Stimulated activated CD8-positive, alpha-beta memory T cell treated with anti-CD3 and anti-CD28 coated beads, Interleukin-15, amount 100 ng/mL, for 1 hour (primary cell): ENCODE data around the gene COMMD1.
"Not testable (repeated sequence)": the region's sequence is repeated elsewhere in the genome, so short reads cannot be mapped to it uniquely, and the experiment has no call there.

ENCODE experiments used
- DNase-seq: peaks from one replicate; pipeline ENCODE4 v3.0.0-alpha.2; 2020; ENCODE audit warnings: low read depth

The COMMD1 gene

DNA sequence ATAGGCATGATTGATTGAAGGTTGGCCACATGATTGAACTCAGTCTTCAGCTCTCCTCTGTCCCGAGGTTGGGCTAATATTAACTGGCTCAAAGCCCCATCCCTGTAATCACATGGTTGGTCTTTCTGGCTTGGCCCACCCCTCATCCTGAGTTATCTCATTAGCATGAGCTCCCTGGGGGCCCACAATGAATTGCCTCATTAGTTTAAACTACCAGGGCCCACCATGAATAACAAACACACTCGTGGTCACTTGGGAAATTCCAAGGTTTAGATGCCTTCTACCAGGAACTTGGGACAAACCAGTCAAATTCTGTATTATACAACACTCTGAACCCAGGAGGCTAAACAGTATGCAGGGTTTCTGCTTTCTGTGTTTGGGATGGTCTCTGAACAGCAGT, 168.8 kb downstream of the COMMD1 start:
- DNase-seq: no peak

DNA sequence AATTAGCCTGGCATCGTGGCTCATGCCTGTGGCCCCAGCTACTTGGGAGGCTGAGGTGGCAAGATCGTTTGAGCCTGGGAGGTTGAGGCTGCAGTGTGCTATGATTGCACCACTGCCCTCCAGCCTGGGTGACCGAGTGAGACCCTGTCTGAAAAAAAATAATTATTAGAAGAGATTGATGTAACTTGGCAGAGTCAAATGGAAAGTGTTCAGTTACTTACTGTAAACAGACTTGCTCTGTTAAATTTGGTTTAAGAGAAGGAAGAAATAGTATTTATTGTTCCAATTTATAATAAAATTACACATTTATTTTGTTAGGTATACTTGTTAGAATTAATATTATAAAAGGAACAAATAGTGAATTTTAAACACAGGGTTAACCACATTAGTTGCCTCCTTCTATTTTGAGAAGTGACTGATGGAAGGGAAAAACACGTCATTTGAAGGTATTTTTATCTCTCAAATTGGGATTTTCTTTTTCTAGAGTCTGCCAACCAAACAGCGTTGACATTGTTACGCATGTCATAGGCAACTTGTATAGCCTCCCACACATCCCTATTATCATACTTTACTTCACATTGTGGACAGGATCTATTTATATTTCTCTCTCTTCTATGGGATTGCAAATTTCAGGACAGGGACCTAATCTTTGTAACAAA, 171.6 kb downstream of the COMMD1 start:
- no peak for DNase-seq

DNA sequence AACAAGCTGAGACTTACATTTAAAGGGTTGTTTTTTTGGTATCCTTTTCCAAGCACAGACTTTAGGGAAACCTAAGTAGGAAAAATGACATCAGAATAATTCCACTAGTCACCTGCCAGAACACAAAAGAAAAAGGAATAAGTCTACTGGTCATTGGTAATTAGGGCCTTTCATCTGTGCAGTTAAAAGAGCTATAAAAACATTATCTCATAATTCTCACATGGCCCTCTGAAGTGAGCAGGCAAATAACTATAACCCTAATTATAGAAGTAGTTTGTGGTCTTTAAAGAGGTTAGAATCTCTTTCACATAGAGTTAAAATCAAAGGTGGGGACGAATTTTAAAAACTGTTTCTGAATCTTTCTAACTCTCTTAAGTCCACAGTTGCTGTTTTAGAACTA, 179.3 kb downstream of the COMMD1 start:
- no peak for DNase-seq

DNA sequence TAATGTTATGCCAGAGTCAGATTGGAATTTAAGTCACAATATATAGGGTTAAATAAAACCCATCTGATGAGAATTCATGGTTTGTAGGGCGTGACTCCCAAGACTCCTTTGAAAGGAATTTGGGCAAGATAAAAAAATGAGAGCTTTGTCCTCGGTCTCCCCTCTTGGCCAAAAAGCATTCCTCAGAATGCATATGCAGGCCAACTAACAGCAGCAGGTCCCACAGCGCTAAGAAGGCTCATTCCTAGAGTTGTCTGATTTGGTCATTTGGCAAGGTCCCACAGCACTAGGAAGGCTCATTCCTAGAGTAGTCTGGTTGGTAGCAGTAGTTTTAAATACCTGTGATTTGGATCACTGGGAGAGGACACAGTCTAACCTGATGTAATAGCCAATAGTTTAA, 184.2 kb downstream of the COMMD1 start:
- DNase-seq: no peak

DNA sequence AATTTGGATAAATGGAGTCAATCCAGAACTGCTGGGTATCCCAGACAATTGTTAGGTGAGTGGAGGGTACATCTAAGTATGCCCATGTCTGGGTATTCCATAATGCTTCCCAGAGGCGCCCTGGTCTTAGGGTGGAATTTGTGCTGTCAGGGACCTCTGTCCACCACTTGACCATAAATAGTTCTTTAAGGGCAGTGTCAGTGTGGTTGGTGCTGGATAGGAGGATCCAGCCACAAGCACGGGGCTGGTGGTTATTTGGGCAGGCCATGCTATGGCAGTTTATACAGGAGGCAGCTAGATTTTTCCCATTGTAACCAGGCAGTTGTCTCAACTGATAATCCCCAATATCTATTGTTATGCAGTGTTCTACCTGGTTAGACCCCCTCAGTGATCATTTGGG, 186.0 kb downstream of the COMMD1 start:
- no peak for DNase-seq

DNA sequence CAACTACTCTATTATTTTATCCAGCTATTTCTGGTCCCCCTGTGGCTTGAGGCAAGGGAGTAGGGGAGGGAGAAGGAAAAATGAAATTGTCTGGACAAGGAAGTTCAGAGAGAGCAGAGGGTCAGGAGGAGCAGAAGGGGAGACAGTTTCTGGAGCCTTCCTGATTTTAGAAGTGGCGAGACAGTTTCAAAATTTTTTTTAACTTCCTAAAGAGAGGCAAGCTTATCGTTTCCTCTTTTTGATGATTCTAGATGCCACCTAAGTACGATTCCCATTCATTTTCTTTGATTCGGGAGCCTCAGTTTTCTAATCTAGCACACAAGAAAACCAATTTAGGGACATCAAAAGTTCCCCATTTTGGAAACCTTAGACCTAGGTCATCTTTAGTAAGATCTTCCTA, 193.6 kb downstream of the COMMD1 start:
- no peak for DNase-seq

DNA sequence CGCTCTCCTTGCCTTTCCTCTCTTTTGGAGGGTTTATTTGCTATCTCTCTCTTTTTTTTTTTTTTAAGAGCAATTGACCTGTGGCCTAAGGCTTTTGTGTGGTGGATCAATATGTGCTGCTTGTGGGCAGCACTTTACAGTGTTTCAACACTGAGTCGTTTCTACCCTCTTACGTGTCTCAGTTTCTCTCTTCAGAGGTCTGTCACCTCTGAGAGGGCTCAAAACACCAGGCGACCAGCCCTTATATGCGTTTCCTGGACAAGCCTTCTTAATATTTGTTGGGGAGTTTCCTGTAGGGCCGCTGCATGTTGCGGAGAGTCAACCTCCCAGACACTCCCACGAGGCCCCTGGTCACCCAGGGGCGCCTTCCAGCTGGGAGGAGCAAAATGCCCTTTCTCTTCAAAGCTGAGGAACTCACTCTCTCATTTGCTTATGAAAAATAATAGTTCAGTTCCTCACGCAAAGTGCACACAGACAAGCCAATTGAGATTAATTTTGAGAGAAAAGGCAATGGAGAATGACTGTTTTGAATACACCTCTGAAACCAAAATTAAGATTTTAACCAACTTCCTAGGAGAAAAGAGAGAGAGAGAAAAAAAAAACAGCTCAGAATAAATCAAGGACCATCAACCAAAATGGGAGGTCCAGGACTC, 194.2 kb downstream of the COMMD1 start:
- no peak for DNase-seq

DNA sequence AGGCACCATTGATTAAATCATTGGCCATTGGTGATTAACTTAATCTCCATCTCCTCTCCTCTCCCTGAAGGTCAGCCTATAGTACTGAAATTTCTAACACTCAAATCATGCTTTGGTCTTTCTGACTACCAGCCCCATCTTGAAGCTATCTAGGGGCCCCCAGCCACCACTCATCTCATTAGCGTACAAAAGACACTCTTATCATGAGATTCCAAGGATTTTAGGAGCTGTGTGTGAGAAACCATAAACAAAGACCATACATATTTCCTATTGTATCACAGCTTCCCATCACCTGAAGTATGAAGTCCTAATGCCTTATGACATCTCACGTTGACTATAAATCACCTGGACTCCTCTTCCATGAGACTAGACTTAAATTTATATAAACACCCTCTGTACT, 196.4 kb downstream of the COMMD1 start:
- DNase-seq: no peak

DNA sequence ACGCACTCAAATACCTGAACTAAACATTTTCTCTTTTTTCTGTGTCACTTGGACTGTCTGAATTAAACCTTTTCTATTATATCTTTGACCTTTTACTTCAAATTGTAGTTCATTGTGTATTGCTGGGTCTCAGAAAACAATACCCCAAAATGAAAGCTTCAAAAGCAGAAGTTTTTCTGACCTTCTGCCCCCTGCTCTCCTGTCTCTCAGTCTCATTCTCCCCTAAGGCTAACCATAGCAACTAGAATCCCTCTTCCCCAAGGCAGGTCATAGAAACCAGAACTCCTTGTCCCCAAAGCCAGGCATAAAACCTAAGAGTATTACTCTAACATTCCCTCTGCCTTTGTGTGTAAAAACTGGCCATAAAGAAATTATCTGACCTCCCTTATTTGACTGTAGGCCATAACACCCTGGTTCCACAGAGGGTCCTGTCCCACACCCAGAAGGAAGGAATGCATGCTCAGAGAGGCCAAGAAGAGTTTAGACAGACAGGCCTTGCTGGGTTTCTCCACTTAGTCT, 197.0 kb downstream of the COMMD1 start:
- DNase-seq: no peak

DNA sequence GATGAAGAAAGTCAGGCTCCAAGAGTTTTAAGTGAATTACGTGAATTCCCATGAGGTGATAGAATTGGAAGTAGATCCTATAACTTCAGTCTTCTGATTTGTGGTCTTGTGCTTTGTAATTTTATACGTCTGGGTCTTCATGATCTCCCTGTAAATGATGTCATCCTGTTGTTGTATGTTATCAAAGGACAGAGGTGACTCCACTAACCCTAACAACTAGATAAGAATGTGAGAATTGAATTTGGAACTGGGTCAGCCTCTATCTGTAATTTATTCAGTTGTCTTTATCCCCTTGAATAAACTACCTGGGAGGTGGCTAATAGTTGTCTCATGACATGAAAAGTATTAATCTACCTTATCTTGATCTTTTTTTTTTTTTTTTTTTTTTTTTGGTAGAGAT, 204.1 kb downstream of the COMMD1 start:
- no peak for DNase-seq

DNA sequence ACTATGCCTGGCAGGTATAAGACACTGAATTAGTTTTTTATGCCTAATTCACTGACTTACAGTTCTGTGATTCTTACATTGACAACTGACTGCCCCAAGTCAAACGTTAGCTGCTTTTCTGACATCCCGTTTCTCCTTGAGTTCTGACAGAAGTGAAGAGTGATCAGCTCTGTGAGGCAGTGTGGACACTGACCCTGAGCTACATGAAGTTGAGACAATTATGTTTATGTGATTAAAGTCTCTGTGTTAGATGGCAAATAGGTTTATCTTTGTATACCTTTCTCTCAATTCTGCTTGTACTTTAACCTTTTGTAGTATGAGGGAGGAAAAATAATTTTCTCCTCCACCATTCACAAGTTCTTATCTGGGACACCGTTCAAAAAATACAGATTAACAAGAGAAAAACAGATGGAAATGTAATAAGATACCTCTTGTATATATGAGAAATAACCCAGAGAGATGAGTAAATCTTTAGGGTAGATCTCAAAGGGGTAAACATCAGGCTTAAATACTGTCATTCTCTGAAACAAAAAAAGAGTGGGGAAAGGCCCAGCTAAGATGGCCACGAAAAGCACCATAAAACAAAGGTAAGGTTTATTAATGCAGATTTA, 205.0 kb downstream of the COMMD1 start:
- DNase-seq: no peak

DNA sequence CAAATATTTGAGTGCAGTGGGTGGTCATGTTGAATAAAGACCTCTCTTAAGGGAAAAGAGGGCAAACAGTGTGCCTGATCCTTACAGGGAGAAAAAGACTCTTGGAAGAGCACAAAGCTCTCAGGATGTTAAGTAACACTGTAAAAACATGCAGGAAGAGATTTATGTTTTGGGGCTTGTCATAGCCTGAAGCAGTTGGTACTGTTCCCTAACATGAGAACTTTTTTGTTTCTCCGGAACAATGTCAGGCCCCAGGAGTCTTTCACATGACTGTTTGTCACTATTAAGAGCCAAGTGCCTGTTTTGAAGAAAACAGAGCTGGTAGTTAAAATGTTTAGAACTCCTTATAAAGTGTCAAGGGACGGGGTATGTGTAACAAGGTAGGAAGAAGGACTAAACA, 206.7 kb downstream of the COMMD1 start:
- no peak for DNase-seq

DNA sequence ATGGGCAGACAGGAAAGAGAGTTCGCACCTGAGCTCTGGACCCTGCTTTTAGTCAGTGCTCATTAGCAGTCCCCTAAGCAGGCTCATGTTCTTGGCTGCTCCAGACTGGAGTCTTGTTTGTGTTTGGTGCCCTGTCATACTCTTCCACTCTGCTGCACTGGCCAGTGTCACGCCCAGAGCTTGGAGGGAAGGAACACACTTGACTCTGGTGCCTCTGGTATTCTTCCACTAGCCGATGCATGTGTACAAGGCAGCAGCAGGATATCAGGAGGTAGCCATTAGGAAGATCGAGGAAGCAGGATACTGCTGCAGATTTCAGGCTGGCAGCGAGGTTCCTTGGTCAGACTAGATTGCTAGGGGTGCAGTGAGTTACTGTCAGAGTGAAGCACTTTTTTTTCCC, 209.1 kb downstream of the COMMD1 start:
- no peak for DNase-seq

DNA sequence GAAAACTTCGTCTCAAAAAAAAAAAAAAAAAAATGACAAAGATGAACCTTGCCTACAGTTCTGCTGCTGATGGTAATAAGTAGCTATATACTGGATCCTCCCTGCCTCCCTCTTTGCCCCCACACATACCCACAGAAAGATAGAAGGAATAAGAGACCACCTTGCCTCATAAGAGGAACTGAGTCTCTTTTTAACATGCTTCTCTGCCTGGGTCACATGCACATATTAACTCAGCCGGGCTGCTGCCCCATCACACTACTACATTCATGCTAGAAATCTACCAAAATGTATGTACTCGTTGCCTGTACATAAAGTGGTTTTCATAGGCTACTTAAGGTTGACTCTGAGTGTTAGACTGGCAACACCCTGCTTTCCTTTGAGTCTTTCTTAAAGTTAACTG, 211.5 kb downstream of the COMMD1 start:
- no peak for DNase-seq

DNA sequence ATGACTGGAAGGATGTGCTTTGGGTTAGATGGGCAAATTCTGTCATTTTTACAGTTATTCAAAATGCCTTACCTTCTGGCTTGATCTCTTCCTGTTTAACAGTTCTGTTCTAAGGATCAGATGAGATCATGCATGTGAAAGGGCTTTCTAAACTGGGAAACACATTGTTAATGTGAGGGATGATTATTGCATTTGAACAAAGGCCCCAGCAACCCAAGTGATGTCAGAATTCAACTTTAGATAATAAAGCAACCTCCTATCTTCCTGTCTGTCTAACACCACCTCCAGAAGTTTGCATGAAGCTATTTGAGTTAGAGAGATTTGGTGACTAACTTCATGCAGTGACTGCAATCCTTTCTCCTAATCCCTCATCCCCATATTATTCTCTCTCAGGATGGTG, 212.7 kb downstream of the COMMD1 start:
- DNase-seq: no peak

DNA sequence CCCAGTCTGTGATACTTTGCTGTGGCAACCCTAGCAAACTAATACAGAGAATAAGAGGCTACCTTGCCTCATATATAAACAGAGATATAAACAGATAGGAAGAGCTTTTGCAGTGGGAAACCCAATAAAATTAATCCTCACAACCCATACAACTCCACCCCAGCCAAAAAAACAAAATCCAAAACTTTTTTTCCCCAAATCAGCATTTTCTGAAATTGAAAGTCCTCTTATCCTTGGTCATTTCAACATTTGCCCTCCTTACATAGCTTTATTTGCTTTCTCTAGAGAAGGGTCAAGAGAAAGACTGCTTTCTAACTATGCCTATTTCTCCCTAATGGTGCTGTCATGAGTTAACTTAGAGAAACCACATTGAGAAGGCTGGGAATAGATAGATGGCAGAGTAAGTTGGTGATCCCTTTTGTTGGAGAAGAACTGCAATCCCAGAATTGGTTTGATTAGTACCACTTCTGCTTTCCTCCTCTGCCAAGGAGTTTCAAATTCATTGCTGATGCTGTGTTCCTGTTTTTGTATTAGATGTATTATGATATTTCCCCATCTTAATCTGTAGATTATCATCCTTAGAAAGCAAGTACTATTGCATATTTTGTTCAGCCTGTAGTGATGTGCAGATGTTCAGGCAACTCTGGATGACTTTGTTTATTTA, 214.0 kb downstream of the COMMD1 start:
- no peak for DNase-seq

DNA sequence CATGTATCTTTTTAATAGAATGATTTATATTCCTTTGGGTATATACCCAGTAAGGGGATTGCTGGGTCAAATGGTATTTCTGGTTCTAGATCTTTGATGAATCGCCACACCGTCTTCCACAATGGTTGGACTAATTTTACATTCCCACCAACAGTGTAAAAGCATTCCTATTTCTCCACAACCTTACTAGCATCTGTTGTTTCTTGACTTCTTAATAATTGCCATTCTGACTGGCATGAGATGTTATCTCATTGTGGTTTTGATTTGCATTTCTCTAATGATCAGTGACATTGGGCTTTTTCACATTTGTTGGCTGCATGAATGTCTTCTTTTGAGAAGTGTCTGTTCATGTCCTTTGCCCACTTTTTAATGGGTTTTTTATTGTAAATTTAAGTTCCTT, 220.8 kb downstream of the COMMD1 start:
- not testable (repeated sequence) for DNase-seq

DNA sequence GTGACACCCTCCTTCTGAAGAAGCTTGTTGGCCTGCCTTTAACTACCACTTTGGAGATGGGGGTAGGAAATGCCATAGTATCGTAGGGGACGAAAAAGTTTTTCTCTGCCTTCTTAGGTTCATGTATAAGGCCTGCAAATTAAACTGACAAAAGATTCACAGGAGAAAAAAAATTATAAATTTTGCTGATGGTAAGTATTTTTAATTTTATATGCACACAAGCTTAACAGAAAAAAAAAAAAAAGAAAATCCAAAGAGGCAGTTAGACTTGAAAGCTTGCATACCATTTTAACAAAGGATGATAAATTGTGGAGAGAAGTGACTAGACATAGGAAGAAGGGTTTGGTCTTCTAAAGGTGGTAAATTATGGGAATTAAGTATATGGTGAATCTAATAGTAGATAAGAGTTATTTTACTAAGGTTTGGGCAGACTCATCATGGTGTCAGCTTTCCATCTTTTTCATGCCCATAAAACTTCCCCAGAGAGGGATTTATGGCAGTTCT, 227.9 kb downstream of the COMMD1 start:
- DNase-seq: no peak

DNA sequence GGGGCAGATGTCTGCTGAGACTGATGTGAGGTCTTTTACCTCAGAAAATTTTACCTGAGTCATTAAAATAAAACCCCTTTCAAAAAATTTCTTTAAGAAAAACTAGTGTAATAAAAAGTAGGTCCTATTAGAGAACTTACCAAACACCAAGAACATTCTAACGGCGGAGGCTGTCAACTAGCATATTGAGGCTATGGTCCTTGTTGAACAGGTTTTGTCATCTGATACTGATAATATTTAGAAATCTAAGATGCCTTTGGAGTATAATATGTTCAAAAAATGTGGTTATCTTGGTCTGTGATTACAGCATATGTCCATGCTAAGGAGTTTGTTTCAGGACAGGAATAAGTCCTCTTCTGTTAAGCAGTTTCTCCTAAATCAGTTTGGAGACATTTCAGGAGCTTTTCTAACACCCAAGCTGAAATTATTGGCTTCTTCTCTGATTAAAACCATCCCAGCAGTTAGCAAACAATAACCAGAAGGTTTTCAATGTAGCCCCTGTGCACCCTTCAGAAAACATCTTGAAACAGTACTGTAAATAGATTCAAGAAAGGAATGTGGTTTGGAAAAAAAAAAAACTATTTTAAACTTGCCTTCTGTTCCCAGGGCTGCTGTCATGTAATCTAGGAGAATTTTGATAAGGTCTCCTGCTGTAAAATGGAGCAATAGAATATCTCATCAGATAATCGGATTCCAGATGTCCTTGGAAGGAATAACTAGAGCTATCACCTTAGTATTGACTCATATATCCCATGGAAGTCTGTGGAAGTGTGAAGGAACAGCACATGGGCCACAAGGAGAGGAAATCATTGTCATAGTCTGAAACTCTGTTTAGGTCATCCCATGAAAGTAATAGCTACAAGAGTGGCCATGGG, 231.7 kb downstream of the COMMD1 start:
- DNase-seq: no peak

DNA sequence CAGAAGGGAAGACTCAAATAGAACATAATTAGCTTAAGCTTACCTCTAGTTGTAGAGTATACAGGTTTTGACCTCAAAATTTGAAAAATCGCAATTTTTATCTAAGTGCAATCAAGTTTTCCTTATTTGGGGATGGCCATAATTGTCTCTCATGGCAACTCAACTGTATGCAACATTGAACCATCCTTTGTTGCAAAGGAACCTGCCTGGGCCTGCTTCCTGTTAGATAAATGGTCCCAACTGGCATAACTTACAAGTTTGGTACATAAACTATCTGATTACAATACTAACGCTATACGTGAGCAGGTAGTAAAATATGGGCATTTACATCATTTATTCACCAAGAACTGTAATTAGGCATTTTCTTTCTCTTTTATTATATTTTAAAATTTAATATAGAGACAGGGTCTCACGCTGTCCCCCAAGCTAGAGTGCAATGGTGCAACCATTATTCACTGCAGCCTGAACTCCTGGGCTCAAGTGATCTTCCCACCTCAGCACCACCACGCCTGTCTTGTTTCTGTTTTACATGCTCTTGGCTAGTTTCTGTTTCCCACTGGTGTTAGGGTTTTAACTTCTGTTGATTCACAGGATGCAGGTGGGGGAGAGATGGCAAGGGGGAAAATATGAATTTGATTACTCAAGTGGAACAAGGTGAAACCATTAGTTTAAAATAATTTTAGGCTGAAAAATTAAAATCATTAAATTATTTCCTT, 235.1 kb downstream of the COMMD1 start:
- no peak for DNase-seq

DNA sequence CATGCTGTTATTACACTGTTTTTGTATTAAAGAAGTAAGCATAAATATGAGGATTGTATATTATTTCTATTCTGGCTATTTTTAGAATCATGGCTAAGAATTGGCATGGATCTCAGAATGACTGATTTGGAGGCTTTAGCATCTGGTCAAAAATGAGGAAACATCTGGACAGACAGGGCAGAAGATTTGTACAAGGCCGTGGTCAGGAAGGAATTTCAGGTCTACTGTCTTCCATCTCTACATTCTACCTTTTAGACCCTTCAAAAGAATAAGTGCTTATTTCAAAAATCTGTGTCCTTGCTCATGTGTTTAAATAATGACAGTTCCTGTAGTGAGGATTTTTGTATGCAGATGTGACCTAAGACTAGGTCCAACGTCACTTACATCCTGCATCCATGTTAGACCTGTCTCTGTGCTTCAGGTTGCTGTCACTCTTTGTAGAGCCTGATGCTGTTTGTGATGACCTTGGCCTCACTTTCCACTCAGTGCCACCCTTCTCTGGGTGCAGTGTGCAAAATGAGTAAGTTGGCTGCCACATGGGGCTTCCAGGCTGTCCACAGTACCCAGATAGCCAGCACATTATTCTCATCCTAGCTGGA, 235.8 kb downstream of the COMMD1 start:
- DNase-seq: no peak
